ENCODE results near the gene MCM6.

The MCM6 gene

GRCh38 chr2:135843671-135844070 lies 32.6 kb downstream of the MCM6 start:
- no peak for TF ChIP-seq ZNF274 (IDR thresholded peaks at IDR 0.05; ENCODE audit: low read depth, low read length)
- H3K4me3 ChIP-seq (ENCODE audit: low read length) = no peak overlapping the region

DNA sequence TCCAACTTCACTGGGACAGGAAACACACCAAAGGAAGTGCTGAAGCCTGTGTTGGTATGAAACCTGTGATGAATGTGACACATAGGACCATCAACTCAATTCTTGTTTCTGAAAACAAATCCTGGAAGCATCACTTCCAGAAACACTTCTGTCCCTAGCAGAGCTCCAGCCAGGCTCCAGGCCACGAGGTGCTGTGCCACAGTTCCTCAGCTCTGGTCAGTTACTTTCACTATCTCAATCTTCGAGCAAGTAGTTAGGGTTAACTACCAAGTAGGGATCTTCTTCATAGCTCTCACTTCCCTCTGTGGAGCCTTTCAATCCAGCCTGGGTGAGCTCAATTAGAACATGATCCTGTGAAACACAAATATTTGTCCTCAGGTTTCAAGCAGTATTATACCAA lies 35.6 kb downstream of the MCM6 start:
- H3K4me3 ChIP-seq (ENCODE audit: low read length) = no peak overlapping the region
- TF ChIP-seq ZNF274 (IDR thresholded peaks at IDR 0.05; ENCODE audit: low read depth, low read length) = no peak

DNA sequence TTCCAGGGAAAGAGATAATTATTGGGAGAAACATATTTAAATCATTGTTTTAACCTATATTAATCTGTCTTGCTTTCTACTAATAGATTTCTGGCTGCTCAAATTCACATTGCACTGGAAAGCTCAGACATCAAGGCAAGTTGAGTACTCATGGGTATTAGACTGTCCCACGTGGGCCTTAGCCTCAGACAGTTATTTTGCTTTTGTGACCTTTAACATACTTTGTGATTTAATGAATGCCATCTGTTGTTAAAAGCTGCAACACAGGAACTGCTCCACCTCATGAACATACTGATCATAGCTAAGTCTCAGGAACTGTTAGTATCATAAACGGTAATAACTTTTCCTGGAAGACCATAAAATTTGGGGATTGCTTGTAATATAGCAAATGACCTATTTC lies 36.5 kb downstream of the MCM6 start:
- H3K4me3 ChIP-seq (ENCODE audit: low read length) = no peak overlapping the region
- TF ChIP-seq ZNF274 (IDR thresholded peaks at IDR 0.05; ENCODE audit: low read depth, low read length) = no peak

DNA sequence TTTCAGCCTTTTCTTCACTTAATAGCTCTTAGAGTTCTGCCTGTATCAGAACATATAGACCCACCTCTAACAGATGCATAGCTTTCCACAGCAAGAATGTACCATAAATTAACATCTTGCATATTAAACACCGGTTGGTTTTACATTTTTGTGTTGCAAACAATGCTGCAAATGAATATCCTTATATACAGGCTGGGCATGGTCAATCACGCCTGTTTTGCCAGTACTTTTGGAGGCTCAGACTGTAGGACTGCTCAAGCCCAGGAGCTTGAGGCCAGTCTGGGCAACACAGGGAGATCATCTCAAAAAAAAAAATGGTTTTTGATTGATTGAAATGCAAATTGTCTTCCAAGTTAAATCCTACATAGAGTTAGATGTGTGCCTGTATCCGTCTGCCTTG lies 37.7 kb downstream of the MCM6 start:
- H3K4me3 ChIP-seq (ENCODE audit: low read length) = no peak overlapping the region
- TF ChIP-seq ZNF274 (IDR thresholded peaks at IDR 0.05; ENCODE audit: low read depth, low read length) = no peak

GRCh38 chr2:135836596-135837270 lies 39.5 kb downstream of the MCM6 start, which contains the start of gene LCT:
Gene LCT (minus strand): TSS chr2:135837184. CDS start chr2:135837169, 15 bp downstream.
- no peak within 1 kb of the TSS for H3K4me3 ChIP-seq (ENCODE audit: low read length)
- TF ChIP-seq ZNF274 (IDR thresholded peaks at IDR 0.05; ENCODE audit: low read depth, low read length) = no peak

- no peak for TF ChIP-seq ZNF274 (IDR thresholded peaks at IDR 0.05; ENCODE audit: low read depth, low read length)
Measured at GRCh38 chr2:135832891-135833290, 43.4 kb downstream of the MCM6 start.

GRCh38 chr2:135831180-135831812 lies 44.9 kb downstream of the MCM6 start:
- no peak for TF ChIP-seq ZNF274 (IDR thresholded peaks at IDR 0.05; ENCODE audit: low read depth, low read length)
- H3K4me3 ChIP-seq (ENCODE audit: low read length) = no peak overlapping the region

More at GRCh38 chr2:135832891-135833290, 43.4 kb downstream of the MCM6 start:
- no peak overlapping the region for H3K4me3 ChIP-seq (ENCODE audit: low read length)

DNA sequence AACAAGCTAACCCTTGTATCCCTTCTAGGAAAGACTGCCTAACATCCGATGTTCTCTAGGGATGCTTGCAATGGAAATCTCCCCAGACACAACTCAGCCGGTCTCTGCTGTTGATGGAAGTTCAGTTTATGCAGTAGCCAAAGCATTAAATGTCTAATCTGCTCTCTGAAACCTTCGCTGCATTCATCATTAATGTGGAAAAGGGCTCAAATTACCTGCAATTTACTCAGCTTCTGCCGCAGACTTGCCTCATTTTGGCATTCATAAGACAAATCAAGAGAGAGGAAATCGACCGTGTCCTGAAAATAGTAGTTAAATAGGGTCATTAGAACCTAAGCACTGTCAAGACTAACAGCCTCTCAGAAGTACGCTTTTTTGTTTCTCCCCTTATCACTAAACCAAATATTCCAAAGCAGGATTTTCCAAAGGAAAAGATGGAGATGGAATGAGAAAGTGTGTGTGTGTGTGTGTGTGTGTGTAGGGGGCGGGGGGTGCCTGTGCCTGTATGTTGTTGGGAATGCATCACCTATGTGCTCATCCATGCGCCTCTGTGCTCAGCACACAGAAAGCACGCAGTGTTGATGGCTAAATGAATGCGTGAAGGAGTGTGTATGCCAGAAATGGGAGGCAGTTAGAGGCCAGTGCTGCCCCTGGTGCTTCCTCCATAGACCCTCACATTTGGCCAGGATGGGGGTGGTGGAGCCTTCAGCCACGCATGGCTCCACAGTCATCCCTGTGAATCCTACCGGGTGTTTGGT lies 46.7 kb downstream of the MCM6 start:
- H3K4me3 ChIP-seq (ENCODE audit: low read length) = no peak overlapping the region
- no peak for TF ChIP-seq ZNF274 (IDR thresholded peaks at IDR 0.05; ENCODE audit: low read depth, low read length)

DNA sequence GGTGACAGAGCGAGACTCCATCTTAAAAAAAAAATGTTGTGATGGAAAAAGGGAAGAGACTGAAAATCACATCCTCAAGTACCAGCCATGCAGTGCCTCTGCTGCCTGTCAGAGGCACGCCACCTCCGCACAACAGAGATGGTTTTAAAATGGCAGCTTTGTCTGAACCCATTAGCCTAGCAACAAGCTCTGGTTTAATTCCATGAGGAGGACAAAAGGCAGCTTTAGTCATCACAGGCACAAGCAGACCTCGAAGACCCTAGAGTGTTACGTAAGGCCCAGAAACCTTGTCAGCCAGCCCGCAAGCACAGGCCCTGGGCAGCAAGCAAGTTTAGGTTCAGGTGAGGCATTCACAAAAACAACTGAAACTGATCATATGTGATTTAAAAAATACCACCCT lies 49.7 kb downstream of the MCM6 start:
- TF ChIP-seq ZNF274 (IDR thresholded peaks at IDR 0.05; ENCODE audit: low read depth, low read length) = no peak
- no peak overlapping the region for H3K4me3 ChIP-seq (ENCODE audit: low read length)

DNA sequence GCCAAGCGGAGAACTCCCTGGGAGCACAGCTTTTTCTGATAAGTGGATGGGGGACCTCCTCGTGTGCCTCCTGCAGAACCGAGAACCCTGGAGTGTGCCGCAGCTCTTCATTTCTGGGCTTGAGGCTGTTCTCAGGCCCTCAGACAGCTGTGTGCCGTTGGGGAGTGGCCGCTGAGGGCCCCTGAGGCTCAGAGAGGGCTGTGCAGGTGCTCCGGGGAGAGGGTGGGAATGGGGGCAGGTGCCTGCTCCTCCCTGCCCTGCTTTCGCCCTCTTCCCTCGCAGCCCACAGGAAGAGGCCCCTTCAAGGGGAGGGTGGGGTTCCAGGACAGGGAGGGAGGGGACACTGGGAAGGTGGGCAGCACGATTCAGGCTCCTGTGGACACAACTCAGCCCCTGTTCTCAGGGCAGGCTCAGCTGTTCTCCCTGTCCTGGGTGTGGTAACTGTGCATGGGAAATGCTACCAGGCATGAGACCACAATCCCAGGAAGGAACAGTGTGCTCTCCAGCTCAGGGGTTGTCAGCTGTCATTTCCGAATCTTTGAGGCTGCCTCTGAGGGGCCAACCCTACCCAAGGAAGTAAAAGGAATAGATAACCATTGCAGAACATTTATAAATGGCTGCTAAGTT lies 50.6 kb downstream of the MCM6 start:
- no peak overlapping the region for H3K4me3 ChIP-seq (ENCODE audit: low read length)
- no peak for TF ChIP-seq ZNF274 (IDR thresholded peaks at IDR 0.05; ENCODE audit: low read depth, low read length)

DNA sequence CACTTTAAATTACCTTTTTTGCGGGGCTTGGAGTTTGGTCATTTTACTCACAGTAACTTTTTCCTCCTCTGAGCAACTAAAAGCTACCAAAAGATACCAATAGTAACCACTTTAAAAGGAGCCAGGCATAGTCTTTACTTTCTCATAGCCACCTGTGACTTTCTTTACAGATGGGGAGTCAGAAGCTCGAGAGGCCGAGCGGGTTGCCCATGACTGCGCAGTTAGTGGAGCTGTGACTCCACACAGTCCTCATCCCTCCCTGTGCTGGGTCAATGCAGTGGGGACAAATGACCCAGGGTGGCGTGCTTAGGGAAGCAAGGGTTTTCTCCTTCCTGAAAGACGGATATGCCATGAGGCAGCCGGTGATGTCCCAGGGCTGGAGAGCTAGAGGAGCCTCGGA lies 51.1 kb downstream of the MCM6 start:
- no peak overlapping the region for H3K4me3 ChIP-seq (ENCODE audit: low read length)
- no peak for TF ChIP-seq ZNF274 (IDR thresholded peaks at IDR 0.05; ENCODE audit: low read depth, low read length)

DNA sequence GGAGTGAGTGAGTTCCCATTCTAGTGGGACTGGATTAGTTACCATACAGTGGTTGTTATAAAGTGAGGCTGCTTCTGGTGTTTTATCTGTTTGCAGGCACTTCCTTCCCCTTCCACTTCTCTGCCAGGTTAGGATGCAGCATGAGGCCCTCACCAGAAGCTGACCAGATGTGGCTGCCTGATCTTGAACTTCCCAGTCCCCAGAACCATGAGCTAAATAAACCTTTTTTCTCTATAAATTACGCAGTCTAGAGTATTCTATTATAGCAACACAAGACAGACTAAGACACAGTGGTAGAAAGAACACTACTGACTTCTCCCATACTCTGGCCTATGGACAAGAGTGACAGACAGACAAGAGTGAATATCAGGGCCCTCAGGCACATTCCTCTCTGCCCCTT lies 53.4 kb downstream of the MCM6 start:
- H3K4me3 ChIP-seq (ENCODE audit: low read length) = no peak overlapping the region
- TF ChIP-seq ZNF274 (IDR thresholded peaks at IDR 0.05; ENCODE audit: low read depth, low read length) = no peak

DNA sequence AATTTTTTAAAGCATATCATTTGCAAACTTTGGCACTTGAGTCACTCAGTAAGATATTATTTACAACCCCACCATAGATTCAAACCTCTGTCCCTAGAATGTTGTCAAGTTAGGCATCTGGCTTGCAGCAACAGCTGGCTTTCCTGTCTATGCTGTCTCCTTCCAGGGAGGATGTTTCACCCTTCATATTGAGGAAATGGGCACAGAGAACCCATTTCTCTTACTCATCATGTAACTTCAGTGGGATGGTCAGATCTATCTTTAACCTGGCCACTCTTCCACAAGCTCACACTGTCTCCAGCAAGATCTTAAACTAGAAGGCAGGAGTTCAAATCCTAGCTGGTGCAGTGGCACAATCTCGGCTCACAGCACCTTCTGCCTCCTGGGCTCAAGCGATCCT lies 55.1 kb downstream of the MCM6 start:
- no peak for TF ChIP-seq ZNF274 (IDR thresholded peaks at IDR 0.05; ENCODE audit: low read depth, low read length)
- H3K4me3 ChIP-seq (ENCODE audit: low read length) = no peak overlapping the region

GRCh38 chr2:135820003-135820618 lies 56.1 kb downstream of the MCM6 start:
- H3K4me3 ChIP-seq (ENCODE audit: low read length) = peak overlapping the region; percentile 25; the same call in 1 of the 2 replicates
- no peak for TF ChIP-seq ZNF274 (IDR thresholded peaks at IDR 0.05; ENCODE audit: low read depth, low read length)

Data from GM08714 (cell line).